GM12875 (cell line): ENCODE results near the gene NFIA.

Experiments used
- H3K4me3 ChIP-seq: one replicate; pipeline ENCODE4 v1.5.1; 2011; ENCODE audit warnings: low read depth, low read length, control low read depth
- CTCF ChIP-seq: IDR thresholded peaks from 2 replicates; pipeline ENCODE4 v1.5.1; 2011; ENCODE audit warnings: low read depth, mild to moderate bottlenecking, control low read depth, inconsistent platforms, low read length, moderate library complexity, borderline replicate concordance; ENCODE audit not compliant: insufficient read depth

NFIA gene

DNA sequence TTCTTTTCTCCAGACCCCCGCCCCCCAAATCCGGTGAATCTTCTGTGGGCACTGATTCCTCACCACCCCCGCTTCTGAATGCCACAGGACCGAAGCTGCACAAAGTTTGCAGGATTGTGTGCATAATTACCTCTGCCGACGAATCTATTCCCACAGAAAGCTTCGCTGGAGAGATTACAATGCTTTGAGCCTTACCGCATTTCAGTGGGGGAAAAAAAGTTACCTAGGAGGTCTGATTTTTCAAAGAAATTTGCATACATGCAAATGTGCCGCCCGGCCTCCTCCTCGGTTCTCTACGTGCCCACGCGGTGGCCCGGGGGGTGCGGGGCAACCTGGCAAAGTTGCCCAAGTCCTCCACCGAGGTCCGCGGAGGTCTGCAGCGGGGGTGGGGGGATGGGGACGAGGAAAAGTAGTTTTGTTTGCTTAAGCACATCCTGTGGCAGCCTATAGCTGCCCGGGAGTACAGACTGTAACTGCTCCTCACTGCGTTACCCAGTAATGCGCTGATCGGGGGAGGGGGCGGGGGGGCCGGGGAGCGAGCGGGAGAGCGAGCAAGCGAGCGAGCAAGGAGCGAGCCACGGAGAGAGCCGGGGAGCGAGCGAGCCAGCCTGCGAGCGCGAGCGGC lies 563 bp upstream of the NFIA start:
- no peak overlapping the region for H3K4me3 ChIP-seq
- TF ChIP-seq CTCF, result no peak

DNA sequence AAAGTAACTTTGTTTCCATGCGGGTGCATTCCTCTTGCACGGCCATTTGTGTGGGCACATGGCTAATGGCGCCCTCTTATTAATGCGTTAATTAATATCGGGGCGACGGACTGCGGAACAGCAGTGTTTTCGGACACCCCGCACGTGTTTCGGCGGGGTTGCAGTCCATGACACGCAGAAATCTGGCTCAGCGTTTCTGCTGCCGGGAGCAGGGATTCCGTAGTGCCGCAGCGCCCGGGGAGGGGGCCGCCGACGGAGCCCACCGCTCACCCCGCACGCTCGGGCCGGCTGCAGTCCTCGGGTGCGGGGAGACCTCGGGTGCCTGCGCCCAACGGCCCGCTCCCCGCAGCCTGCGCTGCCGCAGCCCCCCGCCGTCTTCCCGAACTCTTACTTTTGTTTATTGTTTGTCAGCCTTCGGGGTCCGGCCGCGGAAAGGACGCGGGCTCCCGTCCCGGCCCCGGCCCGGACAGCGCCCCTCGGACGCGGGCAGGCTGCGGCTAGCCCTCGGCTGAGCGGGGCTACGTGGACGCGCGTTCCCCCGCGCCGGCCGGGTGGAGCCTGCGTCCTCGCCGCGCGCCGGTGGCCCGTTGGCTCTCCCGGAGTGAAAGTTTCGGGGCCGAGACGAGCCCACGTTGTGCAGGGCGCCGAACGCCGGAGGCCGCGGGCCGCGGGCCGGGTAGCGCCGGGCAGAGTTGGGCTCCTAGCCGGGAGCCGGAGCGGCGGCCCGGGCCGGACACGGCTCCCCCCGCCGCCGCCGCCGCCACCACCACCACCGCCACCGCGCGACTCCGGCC lies 849 bp downstream of the NFIA start:
- H3K4me3 ChIP-seq, result no peak overlapping the region
- TF ChIP-seq CTCF, result no peak

DNA sequence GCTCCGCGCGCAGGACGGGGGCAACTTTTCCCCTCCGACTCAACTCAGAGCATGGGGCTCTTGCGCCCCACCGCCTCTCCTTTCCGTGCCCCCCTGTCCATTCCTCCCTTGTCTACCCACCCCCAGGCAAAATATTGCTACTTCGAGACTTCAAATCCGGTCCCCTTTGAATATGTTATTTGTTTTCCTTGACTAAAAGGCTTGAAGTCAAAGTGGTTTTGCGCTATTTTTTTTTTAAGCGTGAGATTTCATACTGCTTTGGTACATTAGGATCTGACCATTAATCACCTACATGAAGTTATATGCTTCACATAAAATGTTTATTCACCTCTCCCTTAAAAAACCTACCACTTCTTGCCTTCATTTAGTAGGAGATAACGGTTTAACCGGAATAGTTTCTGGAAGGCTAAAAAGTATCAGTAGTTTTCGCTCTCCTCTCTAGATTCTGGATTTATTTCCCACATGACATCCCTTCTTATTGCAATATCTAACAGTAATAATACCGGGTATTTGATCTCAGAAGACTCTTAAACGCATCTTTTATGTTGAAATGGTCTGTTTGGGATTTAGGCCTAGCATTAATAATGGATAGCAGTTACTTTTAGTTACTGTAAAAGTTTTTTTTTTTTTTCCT lies 1.6 kb downstream of the NFIA start:
- H3K4me3 ChIP-seq, result no peak overlapping the region
- no peak for TF ChIP-seq CTCF

- H3K4me3 ChIP-seq, result no peak overlapping the region
- TF ChIP-seq CTCF, result no peak
Measured at GRCh38 chr1:61084491-61085031, 2.2 kb downstream of the NFIA start.

DNA sequence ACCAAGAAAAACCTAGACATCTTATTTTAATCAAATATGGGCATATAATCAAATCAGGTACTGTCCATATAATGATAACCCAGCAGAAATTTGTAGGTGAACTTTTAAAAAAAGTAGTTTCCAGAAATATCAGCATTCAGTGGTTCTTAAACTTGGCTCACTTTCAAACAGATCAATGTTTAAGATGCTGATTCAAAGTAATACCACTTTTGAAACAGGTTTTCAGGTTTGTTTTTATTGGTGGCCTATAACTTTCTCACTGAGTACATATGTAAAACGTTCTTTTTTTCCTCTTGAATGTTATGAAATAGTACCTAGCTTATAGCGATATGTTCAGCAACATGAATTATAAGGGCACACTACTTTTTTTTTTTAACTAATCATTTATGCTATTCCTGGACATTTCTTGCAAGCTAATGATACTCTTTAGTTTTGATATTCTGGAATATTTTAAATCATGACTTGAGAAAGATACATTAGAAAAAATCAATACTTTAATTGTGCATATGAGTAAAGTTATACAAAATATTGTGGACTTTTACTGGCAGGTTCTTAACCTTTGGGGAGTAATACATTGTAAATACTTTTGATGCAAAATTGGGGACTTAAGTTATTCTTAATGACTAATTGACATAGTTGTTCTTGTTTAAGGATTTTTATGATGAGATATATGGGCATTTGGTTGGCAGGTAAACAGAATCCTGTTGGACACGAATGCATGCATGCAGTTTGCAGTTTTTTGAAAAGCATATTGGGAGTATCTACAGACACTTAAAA lies 3.0 kb downstream of the NFIA start:
- TF ChIP-seq CTCF, result no peak
- no peak overlapping the region for H3K4me3 ChIP-seq

DNA sequence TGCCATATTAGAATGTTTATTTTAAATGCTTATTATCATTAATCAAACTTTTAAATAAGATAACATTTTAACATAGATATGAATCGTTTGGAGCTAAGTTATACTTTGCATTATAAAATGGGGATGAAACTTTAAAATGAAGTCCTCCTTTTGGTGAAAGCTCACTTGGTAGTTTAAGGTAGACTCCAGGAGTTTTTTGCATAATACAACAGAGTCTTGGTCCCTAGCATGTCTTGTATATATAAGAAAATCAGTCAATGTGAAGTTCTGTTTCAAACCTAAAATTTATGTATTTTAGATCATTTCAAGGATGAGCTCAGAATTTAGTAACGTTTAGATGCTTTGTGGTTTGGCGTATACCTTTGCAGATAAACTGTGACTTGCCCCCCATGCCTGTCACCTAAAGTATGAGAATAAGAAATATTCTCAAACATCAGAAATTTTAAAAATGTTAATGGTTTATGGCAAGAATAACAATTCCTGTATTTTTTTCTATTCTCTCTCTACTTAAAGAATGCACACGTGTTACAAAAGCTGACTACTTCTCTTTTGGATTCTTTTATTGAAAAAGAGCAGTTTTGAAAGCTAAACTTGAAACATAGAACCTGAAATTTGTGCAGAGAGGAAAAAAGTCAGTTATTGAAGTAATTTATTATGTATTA lies 3.8 kb downstream of the NFIA start:
- no peak for TF ChIP-seq CTCF
- no peak overlapping the region for H3K4me3 ChIP-seq
